Panc1 (cell line): ENCODE measurements around the gene ZNF454.

Experiments used
- REST ChIP-seq, 2 experiments: IDR thresholded peaks; 2 replicates each; pipeline ENCODE4 v1.6.1; 2011 to 2012; ENCODE audit warnings: low read depth in 2 of 2, control low read depth in 1 of 2, low read length in 1 of 2, mild to moderate bottlenecking in 1 of 2, moderate library complexity in 1 of 2; ENCODE audit not compliant: insufficient read depth in 1 of 2
- TF ChIP-seq, protein P1 (sequence below): fragments of 450-650 bp; IDR thresholded peaks from 2 replicates; pipeline ENCODE4 v1.5.1; 2017; ENCODE audit warnings: mild to moderate bottlenecking

DNA sequence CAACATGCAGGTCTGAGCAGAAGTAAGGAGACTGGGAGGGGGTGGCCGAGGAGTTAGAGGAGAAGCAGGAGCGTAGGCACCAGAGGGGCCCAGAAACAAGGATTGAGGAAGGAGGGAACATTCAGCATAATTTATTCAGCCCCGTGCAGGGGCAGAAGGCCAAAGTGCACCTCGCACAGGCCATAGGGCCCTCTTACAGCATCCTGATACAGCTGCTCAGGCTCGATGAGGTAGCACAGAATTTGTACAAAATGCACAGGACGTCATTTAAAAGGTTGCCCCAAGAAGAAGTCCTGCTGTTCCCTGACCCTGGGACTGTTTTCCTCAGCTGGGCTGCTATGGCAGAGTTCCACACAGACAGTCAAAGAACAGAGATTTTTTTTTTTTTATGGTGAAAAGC lies 56.2 kb downstream of the ZNF454 start:
- TF ChIP-seq, protein P1, sequence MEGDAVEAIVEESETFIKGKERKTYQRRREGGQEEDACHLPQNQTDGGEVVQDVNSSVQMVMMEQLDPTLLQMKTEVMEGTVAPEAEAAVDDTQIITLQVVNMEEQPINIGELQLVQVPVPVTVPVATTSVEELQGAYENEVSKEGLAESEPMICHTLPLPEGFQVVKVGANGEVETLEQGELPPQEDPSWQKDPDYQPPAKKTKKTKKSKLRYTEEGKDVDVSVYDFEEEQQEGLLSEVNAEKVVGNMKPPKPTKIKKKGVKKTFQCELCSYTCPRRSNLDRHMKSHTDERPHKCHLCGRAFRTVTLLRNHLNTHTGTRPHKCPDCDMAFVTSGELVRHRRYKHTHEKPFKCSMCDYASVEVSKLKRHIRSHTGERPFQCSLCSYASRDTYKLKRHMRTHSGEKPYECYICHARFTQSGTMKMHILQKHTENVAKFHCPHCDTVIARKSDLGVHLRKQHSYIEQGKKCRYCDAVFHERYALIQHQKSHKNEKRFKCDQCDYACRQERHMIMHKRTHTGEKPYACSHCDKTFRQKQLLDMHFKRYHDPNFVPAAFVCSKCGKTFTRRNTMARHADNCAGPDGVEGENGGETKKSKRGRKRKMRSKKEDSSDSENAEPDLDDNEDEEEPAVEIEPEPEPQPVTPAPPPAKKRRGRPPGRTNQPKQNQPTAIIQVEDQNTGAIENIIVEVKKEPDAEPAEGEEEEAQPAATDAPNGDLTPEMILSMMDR, result no peak
- TF ChIP-seq REST (IDR thresholded peaks at IDR 0.05; ENCODE audit: insufficient read depth in 1 of 2, low read depth in 2 of 2, low read length in 1 of 2), result no peak
